HL-60 (cell line): ENCODE data around the gene EPSTI1.

Experiments used
- DNase-seq, 2 experiments: peaks; one replicate each; pipeline ENCODE4 v3.0.0-alpha.2; 2010 to 2020; ENCODE audit warnings: low read depth in 1 of 2, low spot score in 1 of 2
- H3K27ac ChIP-seq: fragments of 250-450 bp; sonication (Bioruptor Pico); replicated peaks from 2 replicates; pipeline ENCODE4 v1.5.1; 2020; ENCODE audit warnings: mild to moderate bottlenecking, moderate library complexity
- H3K27me3 ChIP-seq: fragments of 250-450 bp; sonication (Bioruptor Pico); 2 replicates; pipeline ENCODE4 v1.5.1; 2021; ENCODE audit warnings: mild to moderate bottlenecking, moderate library complexity; ENCODE audit not compliant: insufficient read depth, poor library complexity, severe bottlenecking
- H3K4me3 ChIP-seq: replicated peaks from 2 replicates; pipeline ENCODE4 v1.5.1; 2011; ENCODE audit warnings: mild to moderate bottlenecking, control low read depth, low read length; ENCODE audit not compliant: insufficient read depth
- CTCF ChIP-seq: IDR thresholded peaks from one replicate; pipeline ENCODE4 v1.5.1; 2011; ENCODE audit warnings: low read length, control low read depth, inconsistent platforms; ENCODE audit not compliant: insufficient read depth
- GABPA ChIP-seq: IDR thresholded peaks from 2 replicates; pipeline ENCODE4 v1.6.1; 2012; ENCODE audit warnings: low read depth
- POLR2AphosphoS5 ChIP-seq: IDR thresholded peaks from 2 replicates; pipeline ENCODE4 v1.6.1; 2012; ENCODE audit warnings: low read depth
- REST ChIP-seq: IDR thresholded peaks from 2 replicates; pipeline ENCODE4 v1.6.1; 2012; ENCODE audit warnings: low read depth; ENCODE audit not compliant: insufficient replicate concordance
- SPI1 ChIP-seq: IDR thresholded peaks from 2 replicates; pipeline ENCODE4 v1.6.1; 2012; ENCODE audit warnings: low read depth, mild to moderate bottlenecking, borderline replicate concordance

EPSTI1 gene

DNA sequence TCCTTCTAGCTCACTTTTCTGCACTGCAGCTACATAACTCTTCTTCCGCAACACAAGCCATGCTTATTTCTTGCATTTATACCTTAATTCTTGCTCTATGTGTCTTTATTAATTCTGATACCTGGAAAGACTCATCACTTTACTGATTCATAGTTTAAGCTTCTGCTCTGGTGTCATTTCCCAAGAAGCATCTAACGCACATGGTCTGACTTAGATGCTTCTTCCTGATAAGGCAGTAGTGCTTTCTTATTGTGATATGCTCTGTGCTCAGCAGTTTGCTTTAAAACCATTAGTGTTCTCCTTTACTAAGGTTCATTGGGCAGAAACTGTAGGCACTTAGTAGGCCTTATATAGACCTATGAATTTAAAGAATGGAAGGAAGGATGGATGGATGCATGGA is 66.4 kb downstream of the EPSTI1 start:
- TF ChIP-seq SPI1 (no peak), REST (no peak), GABPA (no peak), CTCF (no peak), POLR2AphosphoS5 (no peak)
- H3K4me3 ChIP-seq = no peak overlapping the region

DNA sequence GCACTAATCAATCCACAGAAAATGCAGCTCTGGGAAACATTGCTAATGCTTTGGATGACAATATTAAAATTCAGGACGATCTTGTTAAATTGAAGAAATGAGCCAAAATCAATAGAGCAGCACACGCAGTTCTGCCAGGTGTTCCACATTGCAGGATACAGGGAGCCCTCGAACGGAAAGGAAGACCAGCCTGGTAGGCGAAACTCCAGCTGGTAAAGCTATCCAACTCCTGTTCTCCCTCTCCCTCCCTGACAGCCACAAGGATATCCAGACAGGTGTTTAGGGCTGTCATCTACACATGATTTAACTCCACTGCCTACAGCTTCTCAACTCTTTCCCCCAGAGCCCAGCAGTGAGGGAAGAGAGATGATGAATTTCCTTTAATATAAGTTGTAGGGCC is 67.7 kb downstream of the EPSTI1 start:
- H3K4me3 ChIP-seq = no peak overlapping the region
- H3K27ac ChIP-seq = no peak overlapping the region
- TF ChIP-seq CTCF (no peak), GABPA (no peak), REST (no peak), SPI1 (no peak), POLR2AphosphoS5 (no peak)
- DNase-seq = no peak
- peaks cover 3% of the 10 kb centered on the region for H3K27me3 ChIP-seq

More for the DNA sequence above, 66.4 kb downstream of the EPSTI1 start:
- DNase-seq = no peak
- Histone ChIP-seq H3K27ac (no peak overlapping the region), H3K27me3 (peaks cover 3% of the 10 kb centered on the region)

- no peaks in the 10 kb centered on the region for H3K27me3 ChIP-seq
- TF ChIP-seq GABPA (no peak), CTCF (no peak), SPI1 (no peak), POLR2AphosphoS5 (no peak), REST (no peak)
- no peak overlapping the region for H3K27ac ChIP-seq
- no peak for DNase-seq
- H3K4me3 ChIP-seq = no peak overlapping the region
These were observed 84.3 kb downstream of the EPSTI1 start for GRCh38 chr13:42907745-42908144.
